Breast epithelium (tissue), 3 donors: ENCODE measurements around the gene TNFAIP8L1.

Experiments
- CTCF ChIP-seq, 3 donors: fragments of 450-650 bp; IDR thresholded peaks; one replicate each; pipeline ENCODE4 v1.5.1; 2016 to 2017; ENCODE audit warnings: antibody characterized with exemption in 3 of 3, mild to moderate bottlenecking in 3 of 3, moderate library complexity in 3 of 3
- POLR2A ChIP-seq: fragments of 450-650 bp; IDR thresholded peaks from one replicate; pipeline ENCODE4 v1.6.1; 2016; ENCODE audit warnings: antibody characterized with exemption, mild to moderate bottlenecking, moderate library complexity

DNA sequence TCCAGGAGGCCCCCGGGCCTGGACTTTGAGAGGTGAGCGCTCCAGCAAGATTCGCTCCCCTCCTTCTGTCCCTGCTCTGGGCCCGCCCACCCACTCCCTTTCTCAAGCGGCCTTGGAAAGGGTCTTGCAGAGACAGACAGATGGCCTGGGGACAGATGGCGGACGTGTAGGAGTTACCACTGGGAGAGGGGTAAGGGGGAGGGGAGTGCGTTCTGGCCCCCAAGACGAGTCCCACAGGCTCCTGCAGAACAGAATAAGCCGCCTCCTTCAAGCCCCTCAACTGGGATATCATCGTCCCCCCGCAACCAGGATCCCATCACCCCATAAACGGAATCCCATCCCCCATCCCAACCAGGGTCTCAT is 3.6 kb upstream of the TNFAIP8L1 start:
- TF ChIP-seq CTCF (IDR thresholded peaks at IDR 0.05) (no peak), POLR2A (no peak)
